HG03442 (cell line): Measurements from ENCODE around the gene MARVELD2.
A peak's percentile ranks its signal among the peaks of the same experiment; 100 is the strongest.

ENCODE experiments used
- ATAC-seq: cut with Tn5 transposase; IDR thresholded peaks from one replicate; pipeline ENCODE4 v1.9.1; 2021; ENCODE audit warnings: mild to moderate bottlenecking, moderate library complexity; ENCODE audit not compliant: unreplicated experiment

The MARVELD2 gene

GRCh38 chr5:69491838-69492390, 77.0 kb downstream of the MARVELD2 start:
- ATAC-seq = no peak

- peak; percentile 61 for ATAC-seq
Observed at GRCh38 chr5:69492391-69492922, 77.5 kb downstream of the MARVELD2 start, which contains the start of gene OCLN. Gene OCLN, plus strand, starts transcription at chr5:69492790. Its CDS starts 11,455 bp downstream, at chr5:69504245.

- peak; percentile 33 for ATAC-seq
Observed at GRCh38 chr5:69492923-69493395, 78.0 kb downstream of the MARVELD2 start.

GRCh38 chr5:69493396-69494133, 78.6 kb downstream of the MARVELD2 start:
- no peak for ATAC-seq
